H1 (cell line): ENCODE measurements around the gene PLAA. TPM values are rescaled to one million over a fixed set of nuclear protein-coding genes. Genes with fewer than 3 reads are reported as not detected.

ENCODE experiments used
- CTCF ChIA-PET: fragments of 300-600 bp; sonication (Branson Sonifier 250); formaldehyde crosslinking; loops from one replicate; lab custom pipeline; 2021; ENCODE audit not compliant: partially characterized antibody; lab: Charles Lee
- POLR2A ChIA-PET: fragments of 300-600 bp; sonication (Branson Sonifier 250); formaldehyde crosslinking; loops from one replicate; lab custom pipeline; 2021; ENCODE audit warnings: inconsistent platforms; ENCODE audit not compliant: partially characterized antibody; lab: Charles Lee
- DNase-seq, 2 experiments: peaks; one replicate each; pipeline versions ENCODE4 v3.0.0 to v3.0.0-alpha.2; 2010 to 2022; ENCODE audit warnings: low spot score in 2 of 2, low read depth in 1 of 2, mixed read lengths in 1 of 2
- FAIRE-seq: peaks from 2 replicates; lab custom pipeline; 2011; peaks lifted over from hg19 to GRCh38; lab: Jason Lieb, UNC
- H2AFZ ChIP-seq: 2 replicates; pipeline ENCODE4 v1.8.1; 2012; ENCODE audit warnings: low read length, inconsistent platforms
- H2AK5ac ChIP-seq: 2 replicates; pipeline ENCODE4 v1.6.1; 2013; ENCODE audit warnings: low read depth, low read length
- H2BK120ac ChIP-seq: replicated peaks from 2 replicates; pipeline ENCODE3; 2013; ENCODE audit warnings: low read depth, low read length, inconsistent platforms
- H2BK12ac ChIP-seq: 2 replicates; pipeline ENCODE4 v1.6.1; 2013; ENCODE audit warnings: low read depth, low read length
- H2BK15ac ChIP-seq: 2 replicates; pipeline ENCODE4 v1.6.1; 2013; ENCODE audit warnings: low read length
- H2BK20ac ChIP-seq: 2 replicates; pipeline ENCODE4 v1.6.1; 2013; ENCODE audit warnings: low read length
- H2BK5ac ChIP-seq: 2 replicates; pipeline ENCODE4 v1.6.1; 2013; ENCODE audit warnings: low read depth, low read length
- H3K14ac ChIP-seq: 2 replicates; pipeline ENCODE4 v1.6.1; 2013; ENCODE audit warnings: inconsistent platforms; ENCODE audit not compliant: insufficient read length
- H3K18ac ChIP-seq: 2 replicates; pipeline ENCODE4 v1.6.1; 2013; ENCODE audit warnings: low read length; ENCODE audit errors: extremely low read depth
- H3K23ac ChIP-seq: 2 replicates; pipeline ENCODE4 v1.6.1; 2013; ENCODE audit warnings: inconsistent platforms; ENCODE audit not compliant: insufficient read length
- H3K23me2 ChIP-seq: 2 replicates; pipeline ENCODE4 v1.6.1; 2013; ENCODE audit warnings: low read depth, low read length
- H3K27ac ChIP-seq: 2 replicates; pipeline ENCODE4 v1.6.1; 2011; ENCODE audit warnings: low read depth, low read length, inconsistent platforms
- H3K27me3 ChIP-seq, 4 experiments: replicated peaks in 1 of 4; 1 replicate in 1 of 4; 2 replicates in 3 of 4; pipeline versions ENCODE4 v1.6.1 to v1.8.1; 2011 to 2013; ENCODE audit warnings: low read length in 3 of 4, mild to moderate bottlenecking in 3 of 4, inconsistent platforms in 2 of 4, mixed read lengths in 2 of 4, moderate library complexity in 1 of 4; ENCODE audit not compliant: control insufficient read depth in 3 of 4, insufficient read depth in 3 of 4; ENCODE audit errors: extremely low read depth in 1 of 4
- H3K36me3 ChIP-seq, 4 experiments: 2 replicates each; pipeline versions ENCODE4 v1.6.1 to v1.8.1; 2011 to 2013; ENCODE audit warnings: mild to moderate bottlenecking in 4 of 4, low read length in 3 of 4, moderate library complexity in 2 of 4, control low read depth in 1 of 4, inconsistent platforms in 1 of 4; ENCODE audit not compliant: insufficient read depth in 4 of 4, control insufficient read depth in 2 of 4
- H3K4ac ChIP-seq: replicated peaks from 2 replicates; pipeline ENCODE3; 2013; ENCODE audit warnings: low read length, low read depth, mixed read lengths, inconsistent platforms; ENCODE audit not compliant: insufficient read length
- H3K4me1 ChIP-seq, 4 experiments: replicated peaks in 1 of 4; 1 replicate in 1 of 4; 2 replicates in 3 of 4; pipeline versions ENCODE4 v1.6.1 to v1.8.1; 2011 to 2013; ENCODE audit warnings: low read length in 3 of 4, inconsistent platforms in 2 of 4, mixed read lengths in 1 of 4; ENCODE audit not compliant: insufficient read depth in 4 of 4, control insufficient read depth in 3 of 4
- H3K4me2 ChIP-seq, 2 experiments: 2 replicates each; pipeline versions ENCODE4 v1.6.1 to v1.8.1; 2011 to 2013; ENCODE audit warnings: low read depth in 2 of 2, low read length in 2 of 2, control low read depth in 1 of 2, inconsistent platforms in 1 of 2, mild to moderate bottlenecking in 1 of 2; ENCODE audit not compliant: insufficient read depth in 1 of 2
- H3K4me3 ChIP-seq, 4 experiments: fragments of 200-600, 300-600 bp in 1 of 4; sonication (generic), shearing (Covaris generic), sonication (Bioruptor Twin) in 1 of 4; 2 replicates each; pipeline versions ENCODE4 v1.5.1 to v1.8.1; 2011 to 2016; ENCODE audit warnings: low read length in 4 of 4, low read depth in 3 of 4, control low read depth in 2 of 4, inconsistent platforms in 2 of 4, mild to moderate bottlenecking in 2 of 4, mixed read lengths in 1 of 4, moderate library complexity in 1 of 4; ENCODE audit not compliant: insufficient read depth in 2 of 4; ENCODE audit errors: extremely low read depth in 1 of 4
- H3K56ac ChIP-seq: replicated peaks from 2 replicates; pipeline ENCODE3; 2013; ENCODE audit warnings: low read depth, mild to moderate bottlenecking, mixed read lengths, low read length, inconsistent platforms; ENCODE audit not compliant: insufficient read length
- H3K79me1 ChIP-seq: 2 replicates; pipeline ENCODE4 v1.6.1; 2013; ENCODE audit warnings: low read depth, low read length, control low read depth
- H3K79me2 ChIP-seq, 2 experiments: 2 replicates each; pipeline versions ENCODE4 v1.6.1 to v1.8.1; 2012 to 2013; ENCODE audit warnings: low read length in 2 of 2, mild to moderate bottlenecking in 2 of 2, inconsistent platforms in 1 of 2; ENCODE audit not compliant: insufficient read depth in 2 of 2, control insufficient read depth in 1 of 2
- H3K9ac ChIP-seq, 4 experiments: replicated peaks in 1 of 4; 1 replicate in 1 of 4; 2 replicates in 3 of 4; pipeline versions ENCODE4 v1.6.1 to v1.8.1; 2011 to 2013; ENCODE audit warnings: low read depth in 3 of 4, low read length in 3 of 4, control low read depth in 2 of 4, mild to moderate bottlenecking in 2 of 4, moderate library complexity in 2 of 4, inconsistent platforms in 1 of 4; ENCODE audit errors: extremely low read depth in 1 of 4
- H3K9me3 ChIP-seq, 2 experiments: 2 replicates each; pipeline versions ENCODE4 v1.6.1 to v1.8.1; 2012 to 2013; ENCODE audit warnings: mild to moderate bottlenecking in 2 of 2, moderate library complexity in 2 of 2, control low read depth in 1 of 2, inconsistent platforms in 1 of 2, low read depth in 1 of 2, low read length in 1 of 2, mixed read lengths in 1 of 2; ENCODE audit not compliant: insufficient read depth in 2 of 2
- H4K20me1 ChIP-seq, 2 experiments: replicated peaks in 1 of 2; 2 replicates each; pipeline versions ENCODE3 to v1.8.1; 2011 to 2013; ENCODE audit warnings: inconsistent platforms in 2 of 2, low read length in 2 of 2, mild to moderate bottlenecking in 1 of 2; ENCODE audit not compliant: insufficient read depth in 2 of 2, control insufficient read depth in 1 of 2
- H4K5ac ChIP-seq: 2 replicates; pipeline ENCODE4 v1.6.1; 2013; ENCODE audit warnings: low read length, low read depth, mixed read lengths, inconsistent platforms; ENCODE audit not compliant: insufficient read length
- H4K8ac ChIP-seq: 2 replicates; pipeline ENCODE4 v1.8.0; 2013; ENCODE audit warnings: mild to moderate bottlenecking, moderate library complexity, low read length, inconsistent platforms; ENCODE audit not compliant: insufficient read depth; ENCODE audit errors: extremely low read depth
- H4K91ac ChIP-seq: replicated peaks from 2 replicates; pipeline ENCODE3; 2013; ENCODE audit warnings: low read length, mixed read lengths, inconsistent platforms; ENCODE audit not compliant: insufficient read length
- CEBPB ChIP-seq: IDR thresholded peaks from 2 replicates; pipeline ENCODE4 v1.6.1; 2012; ENCODE audit warnings: low read depth, low read length
- EP300 ChIP-seq, 2 experiments: IDR thresholded peaks; 1 replicate in 1 of 2; 2 replicates in 1 of 2; pipeline ENCODE4 v1.6.1; 2011 to 2012; ENCODE audit warnings: low read depth in 2 of 2, low read length in 2 of 2, mild to moderate bottlenecking in 2 of 2, borderline replicate concordance in 1 of 2, inconsistent platforms in 1 of 2, moderate library complexity in 1 of 2
- HDAC2 ChIP-seq, 2 experiments: fragments of 300-600 bp in 1 of 2; sonication (generic) in 1 of 2; IDR thresholded peaks; 2 replicates each; pipeline ENCODE4 v1.6.1; 2011 to 2012; ENCODE audit warnings: low read depth in 2 of 2, low read length in 2 of 2, mild to moderate bottlenecking in 2 of 2, moderate library complexity in 2 of 2, borderline replicate concordance in 1 of 2, inconsistent platforms in 1 of 2
- PHF8 ChIP-seq: fragments of 200-600 bp; sonication (generic); conservative IDR thresholded peaks from 2 replicates; pipeline ENCODE4 v1.7.1; 2012; ENCODE audit warnings: low read depth, mild to moderate bottlenecking, inconsistent platforms, low read length, moderate library complexity
- POLR2AphosphoS5 ChIP-seq: IDR thresholded peaks from 2 replicates; pipeline ENCODE4 v1.6.1; 2011; ENCODE audit warnings: low read depth, low read length
- SIRT6 ChIP-seq: IDR thresholded peaks from one replicate; pipeline ENCODE4 v1.7.1; 2012; ENCODE audit warnings: low read length, inconsistent platforms
- SP1 ChIP-seq: IDR thresholded peaks from 2 replicates; pipeline ENCODE4 v1.6.1; 2011; ENCODE audit warnings: low read depth, low read length
- YY1 ChIP-seq: IDR thresholded peaks from 2 replicates; pipeline ENCODE4 v1.6.1; 2011; ENCODE audit warnings: low read depth, mild to moderate bottlenecking, low read length
- WGBS, 2 experiments: shearing (Covaris generic) in 1 of 2; methylation state at CpG; one replicate each; pipeline versions ENCODE4 v1.1.6 to v1.1.7; 2013 to 2015; ENCODE audit warnings: low lambda C conversion rate in 2 of 2, mixed read lengths in 2 of 2, inconsistent platforms in 1 of 2, low coverage in 1 of 2, missing lambda C conversion rate in 1 of 2; ENCODE audit not compliant: insufficient replicate concordance in 2 of 2, insufficient coverage in 1 of 2, insufficient read length in 1 of 2; ENCODE audit errors: extremely low coverage in 1 of 2, missing lambda C conversion rate in 1 of 2; 5-methylcytosine and 5-hydroxymethylcytosine counted together
- polyA plus RNA-seq, 7 experiments: library from polyadenylated mRNA; depleted of rRNA in 3 of 7; stranded (reverse) in 5 of 7; unstranded in 2 of 7; fragments of >200 nt in 5 of 7; fragments of 200-250 nt in 2 of 7; gene quantifications; 1 replicate in 5 of 7; 2 replicates in 1 of 7; 4 replicates in 1 of 7; pipeline versions ENCODE4 v1.2.1 to v1.2.3, GENCODE V29; 2011 to 2013; ENCODE audit warnings: missing spikeins in 2 of 7, mixed read lengths in 2 of 7
- total RNA-seq: library from RNA; stranded (reverse); fragmentation: NEBNext Ultra II Directional; extraction: Animal tissue kit (Norgen Biotek cat#: 25700); gene quantifications from 2 replicates; pipeline ENCODE4 v1.2.1, GENCODE V29; 2021
- TF ChIP-seq, protein P1 (sequence below): IDR thresholded peaks from 2 replicates; pipeline ENCODE4 v1.6.1; 2011; ENCODE audit warnings: low read length, improper control_type of control experiment

The PLAA gene
- total and polyA plus RNA-seq, 2 of the 8 experiments (the other 6 are each of a cell fraction or from before 2014, with no cell fraction given) = 19.2 to 64.2 TPM

DNA sequence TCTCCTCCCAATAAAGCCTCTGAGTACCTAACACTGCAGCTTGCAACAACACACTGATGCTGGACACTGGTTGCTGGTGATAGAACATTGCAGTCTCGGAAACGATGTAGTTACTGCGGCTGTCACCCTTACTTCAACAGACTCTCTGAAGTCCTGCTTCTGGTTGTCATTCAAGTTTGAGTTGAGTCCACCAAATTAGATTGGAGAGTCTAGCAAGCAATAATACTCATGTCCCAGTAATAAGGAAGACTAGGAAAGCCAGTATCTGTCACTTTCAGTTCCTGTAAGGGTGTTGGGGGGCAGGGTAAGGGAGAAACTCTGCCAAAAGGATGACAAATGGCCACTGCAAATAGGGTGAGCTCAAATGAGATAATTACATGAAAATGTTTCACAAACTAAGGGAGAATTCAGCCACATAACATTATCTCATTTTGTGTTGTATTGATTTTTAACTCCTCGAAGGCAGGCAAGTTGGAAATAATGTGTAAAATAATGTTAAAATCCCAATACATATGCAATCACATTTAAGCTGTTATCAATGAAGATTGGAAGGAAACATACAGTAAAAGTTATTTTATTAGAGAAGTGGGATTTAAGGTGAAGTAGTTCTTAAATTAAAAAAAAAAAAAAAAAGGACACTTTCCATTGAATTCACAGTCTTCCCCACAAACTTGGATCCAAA is 8.3 kb upstream of the PLAA start:
- Histone ChIP-seq H3K4me1 (peaks cover 0 to 6% (median 2%) of the 10 kb centered on the region in 4 experiments; a peak in 4 of 7 replicates), H3K9ac (peak overlapping the region in 3 of 4 experiments; percentile 56 to 93 (median 84); a peak in 6 of 7 replicates), H4K20me1 (no peaks in the 10 kb centered on the region), H2AK5ac (no peak overlapping the region; the same call in 1 of the 2 replicates), H2BK12ac (peak overlapping the region; percentile 93; the same call in 1 of the 2 replicates), H3K27ac (peak overlapping the region; percentile 73; the same call in 1 of the 2 replicates), H3K27me3 (no peaks in the 10 kb centered on the region), H3K9me3 (no peaks in the 10 kb centered on the region), H4K8ac (no peak overlapping the region), H3K14ac (no peak overlapping the region), H3K23me2 (peaks cover 3% of the 10 kb centered on the region; the same call in 1 of the 2 replicates), H3K18ac (peak overlapping the region; percentile 86; the same call in 1 of the 2 replicates), H3K36me3 (no peaks in the 10 kb centered on the region), H2BK15ac (no peak overlapping the region), H3K4ac (no peak overlapping the region), H2BK120ac (no peak overlapping the region), H3K56ac (no peak overlapping the region), H4K5ac (no peak overlapping the region), H3K4me3 (peak overlapping the region; percentile 61 to 89 (median 76); a peak in 7 of 8 replicates), H3K79me1 (no peaks in the 10 kb centered on the region), H2BK20ac (no peak overlapping the region), H2BK5ac (no peak overlapping the region; the same call in 1 of the 2 replicates), H3K4me2 (peak overlapping the region; percentile 82 to 92), H3K79me2 (peaks cover 0 to 5% of the 10 kb centered on the region in 2 experiments; a peak in 2 of 4 replicates), H3K23ac (no peak overlapping the region), H4K91ac (no peak overlapping the region), H2AFZ (peak overlapping the region; percentile 100)
- DNase-seq (no peak), FAIRE-seq (peak; percentile 7)
- POLR2A ChIA-PET = interaction anchor here (1.3 to 3.2 kb wide), 6 partner anchors 7 to 63 kb away, joined by 3 to 21 read pairs (median 10); partner anchors contain the start of genes CAAP1 and PLAA
- 92% methylated on average over 4 of the region's 4 CpGs; no CpG with 5 or more reads in 1 of the 2 experiments for WGBS, 2 experiments
- CTCF ChIA-PET = interaction anchor here (0.6 to 1.6 kb wide), 4 partner anchors 10 to 605 kb away, joined by 3 to 7 read pairs (median 3); no protein-coding TSS in a partner anchor
- TF ChIP-seq SP1 (no peak), SIRT6 (no peak), YY1 (no peak), HDAC2 (IDR thresholded peaks at IDR 0.05; ENCODE audit: borderline replicate concordance in 1 of 2, low read depth in 2 of 2, low read length in 2 of 2) (no peak), POLR2AphosphoS5 (no peak), EP300 (IDR thresholded peaks at IDR 0.05; ENCODE audit: borderline replicate concordance in 1 of 2, low read depth in 2 of 2, low read length in 2 of 2) (no peak), PHF8 (no peak), CEBPB (no peak)
- TF ChIP-seq, protein P1, sequence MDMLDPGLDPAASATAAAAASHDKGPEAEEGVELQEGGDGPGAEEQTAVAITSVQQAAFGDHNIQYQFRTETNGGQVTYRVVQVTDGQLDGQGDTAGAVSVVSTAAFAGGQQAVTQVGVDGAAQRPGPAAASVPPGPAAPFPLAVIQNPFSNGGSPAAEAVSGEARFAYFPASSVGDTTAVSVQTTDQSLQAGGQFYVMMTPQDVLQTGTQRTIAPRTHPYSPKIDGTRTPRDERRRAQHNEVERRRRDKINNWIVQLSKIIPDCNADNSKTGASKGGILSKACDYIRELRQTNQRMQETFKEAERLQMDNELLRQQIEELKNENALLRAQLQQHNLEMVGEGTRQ = no peak
